ENCODE data around the gene PYGO1. TPM values are rescaled to one million over a fixed set of nuclear protein-coding genes. Genes with fewer than 3 reads are reported as not detected.
"Not testable (repeated sequence)": the region's sequence is repeated elsewhere in the genome, so short reads cannot be mapped to it uniquely, and the experiment has no call there.

Gene PYGO1
- total RNA-seq, 1 donor from 2014 or later: 11.1 TPM

DNA sequence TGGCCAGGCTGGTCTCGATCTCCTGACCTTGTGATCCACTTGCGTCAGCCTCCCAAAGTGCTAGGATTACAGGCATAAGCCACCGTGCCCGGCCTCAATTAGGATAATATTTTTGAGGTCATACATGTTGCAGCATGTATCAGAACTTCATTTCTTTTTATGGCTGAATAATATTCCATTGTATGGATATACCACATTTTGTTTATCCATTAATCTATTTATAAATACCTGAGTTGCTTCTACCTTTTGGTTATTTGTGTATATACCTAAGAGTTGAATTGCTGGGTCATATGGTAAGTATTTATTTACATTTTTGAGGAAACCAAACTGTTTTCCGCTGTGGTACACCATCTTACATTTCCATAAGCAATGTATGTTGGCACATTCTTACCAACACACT is 18.1 kb upstream of the PYGO1 start:
- no peak overlapping the region for H3K4me3 ChIP-seq
- no peaks in the 10 kb centered on the region for H3K9me3 ChIP-seq
- no peaks in the 10 kb centered on the region for H3K27me3 ChIP-seq
- intact Hi-C loops (cut with DNase I): no loop called here
- H3K4me1 ChIP-seq: no peaks in the 10 kb centered on the region
- no peaks in the 10 kb centered on the region for H3K36me3 ChIP-seq
- H3K27ac ChIP-seq: no peak overlapping the region
- ATAC-seq (no peak), DNase-seq (no peak)
- TF ChIP-seq, protein P1, sequence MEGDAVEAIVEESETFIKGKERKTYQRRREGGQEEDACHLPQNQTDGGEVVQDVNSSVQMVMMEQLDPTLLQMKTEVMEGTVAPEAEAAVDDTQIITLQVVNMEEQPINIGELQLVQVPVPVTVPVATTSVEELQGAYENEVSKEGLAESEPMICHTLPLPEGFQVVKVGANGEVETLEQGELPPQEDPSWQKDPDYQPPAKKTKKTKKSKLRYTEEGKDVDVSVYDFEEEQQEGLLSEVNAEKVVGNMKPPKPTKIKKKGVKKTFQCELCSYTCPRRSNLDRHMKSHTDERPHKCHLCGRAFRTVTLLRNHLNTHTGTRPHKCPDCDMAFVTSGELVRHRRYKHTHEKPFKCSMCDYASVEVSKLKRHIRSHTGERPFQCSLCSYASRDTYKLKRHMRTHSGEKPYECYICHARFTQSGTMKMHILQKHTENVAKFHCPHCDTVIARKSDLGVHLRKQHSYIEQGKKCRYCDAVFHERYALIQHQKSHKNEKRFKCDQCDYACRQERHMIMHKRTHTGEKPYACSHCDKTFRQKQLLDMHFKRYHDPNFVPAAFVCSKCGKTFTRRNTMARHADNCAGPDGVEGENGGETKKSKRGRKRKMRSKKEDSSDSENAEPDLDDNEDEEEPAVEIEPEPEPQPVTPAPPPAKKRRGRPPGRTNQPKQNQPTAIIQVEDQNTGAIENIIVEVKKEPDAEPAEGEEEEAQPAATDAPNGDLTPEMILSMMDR (IDR thresholded peaks at IDR 0.05): no peak

DNA sequence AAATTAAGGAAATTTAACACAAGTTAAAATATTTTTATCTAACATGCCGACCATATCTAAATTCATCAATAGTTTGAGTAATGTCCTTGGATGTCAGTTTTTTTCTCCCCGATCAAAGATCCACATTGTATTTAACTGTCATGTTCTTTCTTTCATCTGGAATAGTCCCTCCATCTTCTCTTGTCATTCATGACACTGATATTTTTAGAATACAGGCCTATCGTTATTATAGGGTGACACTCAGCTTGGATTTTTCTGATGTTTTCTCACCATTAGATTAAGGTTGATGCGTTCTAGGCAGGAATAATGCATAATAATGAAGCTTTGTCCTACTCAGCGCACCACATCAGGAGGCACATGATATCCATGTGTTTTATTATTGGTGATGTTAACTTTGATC is 13.2 kb upstream of the PYGO1 start:
- ATAC-seq: no peak
- TF ChIP-seq, protein P1 (IDR thresholded peaks at IDR 0.05): no peak
- intact Hi-C loops (cut with DNase I): no loop called here
- Histone ChIP-seq H3K36me3 (no peaks in the 10 kb centered on the region), H3K4me3 (no peak overlapping the region), H3K9me3 (no peaks in the 10 kb centered on the region), H3K27me3 (no peaks in the 10 kb centered on the region), H3K27ac (no peak overlapping the region), H3K4me1 (no peaks in the 10 kb centered on the region)
- DNase-seq: no peak

GRCh38 chr15:55599439-55599838 is 11.3 kb upstream of the PYGO1 start:
- Histone ChIP-seq H3K27ac (no peak overlapping the region), H3K9me3 (no peaks in the 10 kb centered on the region), H3K4me3 (no peak overlapping the region), H3K4me1 (no peaks in the 10 kb centered on the region), H3K36me3 (no peaks in the 10 kb centered on the region), H3K27me3 (no peaks in the 10 kb centered on the region)
- intact Hi-C loops (cut with DNase I): no loop called here
- TF ChIP-seq, protein P1 (IDR thresholded peaks at IDR 0.05): no peak
- DNase-seq (no peak), ATAC-seq (no peak)

GRCh38 chr15:55593019-55593418 is 4.9 kb upstream of the PYGO1 start:
- intact Hi-C loops (cut with DNase I); H3K27me3 ChIP-seq; H3K9me3 ChIP-seq; ATAC-seq; DNase-seq; H3K4me3 ChIP-seq; H3K36me3 ChIP-seq; H3K4me1 ChIP-seq; H3K27ac ChIP-seq: not testable (repeated sequence)

DNA sequence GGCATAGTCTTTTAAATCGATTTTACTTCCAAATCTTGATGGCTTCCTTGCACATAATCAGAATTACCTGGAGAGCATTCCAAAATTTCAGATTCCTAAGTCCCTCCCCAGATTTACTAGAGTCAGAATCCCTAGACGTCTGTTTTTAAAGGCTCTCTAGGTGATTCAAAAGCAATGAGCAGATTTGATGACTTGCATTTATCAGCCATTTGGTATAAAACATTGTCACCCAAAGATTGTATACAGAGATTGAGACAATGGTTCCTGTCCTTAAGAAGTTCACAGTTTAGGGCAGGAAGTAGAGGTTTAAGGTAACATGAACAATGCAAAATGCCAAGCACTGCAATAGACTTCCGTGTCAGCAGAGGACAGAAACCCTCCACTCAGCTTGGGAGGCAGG is 2.6 kb upstream of the PYGO1 start:
- no peaks in the 10 kb centered on the region for H3K4me1 ChIP-seq
- no peak overlapping the region for H3K4me3 ChIP-seq
- no peak for ATAC-seq
- H3K9me3 ChIP-seq: no peaks in the 10 kb centered on the region
- intact Hi-C loops (cut with DNase I): no loop called here
- peaks cover 13% of the 10 kb centered on the region for H3K27me3 ChIP-seq
- TF ChIP-seq, protein P1 (IDR thresholded peaks at IDR 0.05): no peak
- H3K27ac ChIP-seq: no peak overlapping the region
- DNase-seq: no peak
- no peaks in the 10 kb centered on the region for H3K36me3 ChIP-seq

- TF ChIP-seq, protein P1 (IDR thresholded peaks at IDR 0.05): no peak
- Histone ChIP-seq H3K36me3 (no peaks in the 10 kb centered on the region), H3K27me3 (peaks cover 15% of the 10 kb centered on the region), H3K27ac (no peak overlapping the region), H3K4me1 (no peaks in the 10 kb centered on the region), H3K9me3 (no peaks in the 10 kb centered on the region), H3K4me3 (peak overlapping the region; percentile 53)
- ATAC-seq: no peak
- no peak for DNase-seq
- intact Hi-C loops (cut with DNase I): no loop called here
These were observed 1.1 kb upstream of the PYGO1 start for GRCh38 chr15:55589287-55589686.

All from upper lobe of right lung (tissue), 1 donor.